Small intestine (tissue), 7 donors: ENCODE results near the gene SLC19A2. TPM values are rescaled to one million over a fixed set of nuclear protein-coding genes. Genes with fewer than 3 reads are reported as not detected.

Experiments used
- DNase-seq, 2 donors: peaks; one replicate each; pipeline versions ENCODE4 v3.0.0 to v3.0.0-alpha.2; 2013
- FAIRE-seq: peaks from 2 replicates; lab custom pipeline; 2012; peaks lifted over from hg19 to GRCh38; lab: Jason Lieb, UNC
- H3K27ac ChIP-seq, 3 donors: one replicate each; pipeline ENCODE4 v1.5.1; 2013; ENCODE audit warnings: low read length in 2 of 3, mild to moderate bottlenecking in 2 of 3, control low read depth in 1 of 3, inconsistent platforms in 1 of 3, low read depth in 1 of 3, moderate library complexity in 1 of 3
- H3K27me3 ChIP-seq, 3 donors: one replicate each; pipeline ENCODE4 v1.6.1; 2013; ENCODE audit warnings: low read length in 3 of 3, inconsistent platforms in 1 of 3; ENCODE audit not compliant: control insufficient read depth in 3 of 3, insufficient read depth in 3 of 3
- H3K36me3 ChIP-seq, 3 donors: one replicate each; pipeline ENCODE4 v1.6.1; 2013; ENCODE audit warnings: low read length in 3 of 3, inconsistent platforms in 1 of 3, low read depth in 1 of 3, mild to moderate bottlenecking in 1 of 3, moderate library complexity in 1 of 3; ENCODE audit not compliant: control insufficient read depth in 3 of 3, insufficient read depth in 2 of 3
- H3K4me1 ChIP-seq, 3 donors: one replicate each; pipeline ENCODE4 v1.6.1; 2013; ENCODE audit warnings: low read length in 2 of 3, inconsistent platforms in 1 of 3, low read depth in 1 of 3, mild to moderate bottlenecking in 1 of 3, moderate library complexity in 1 of 3; ENCODE audit not compliant: control insufficient read depth in 3 of 3, insufficient read depth in 2 of 3
- H3K4me3 ChIP-seq, 3 donors: one replicate each; pipeline ENCODE4 v1.5.1; 2013; ENCODE audit warnings: low read length in 3 of 3, control low read depth in 1 of 3, inconsistent platforms in 1 of 3, low read depth in 1 of 3, mild to moderate bottlenecking in 1 of 3, moderate library complexity in 1 of 3
- H3K9me3 ChIP-seq, 2 donors: one replicate each; pipeline ENCODE4 v1.6.1; 2013; ENCODE audit warnings: low read depth in 1 of 2, low read length in 1 of 2; ENCODE audit not compliant: control insufficient read depth in 2 of 2, insufficient read depth in 1 of 2
- WGBS, 3 donors: extraction: QIAGEN DNeasy Blood & Tissue Kit; methylation state at CpG; one replicate each; pipeline ENCODE4 v1.1.7; 2013; 5-methylcytosine and 5-hydroxymethylcytosine counted together
- polyA plus RNA-seq, 4 donors: library from polyadenylated mRNA; stranded (reverse) in 3 of 4; unstranded in 1 of 4; fragments of 200-250 nt in 3 of 4; fragments of 120-200 nt in 1 of 4; gene quantifications; one replicate each; pipeline versions ENCODE4 v1.2.1 to v1.2.3, GENCODE V29; 2013
- donor health status: healthy with polysubstance abuse.
- donor health status: control.
- donor health status: control.
- donor health status: Bipolar disorder and iron deficiency.
- donor health status: healthy.

Gene SLC19A2
- polyA plus RNA-seq, 4 donors = 1.9 to 14.8 (median 9.3) TPM

GRCh38 chr1:169475806-169476387 lies 9.8 kb downstream of the SLC19A2 start:
- H3K9me3 ChIP-seq = no peaks in the 10 kb centered on the region
- no peak overlapping the region for H3K27ac ChIP-seq
- H3K4me3 ChIP-seq = no peak overlapping the region
- no peaks in the 10 kb centered on the region for H3K27me3 ChIP-seq
- peaks cover 0 to 9% (median 5%) of the 10 kb centered on the region in 3 donors for H3K36me3 ChIP-seq
- DNase-seq = no peak
- 88 to 91% (median 88%) methylated on average over 3 of the region's 3 CpGs for WGBS, 3 donors
- H3K4me1 ChIP-seq = no peaks in the 10 kb centered on the region
- FAIRE-seq = no peak

- H3K36me3 ChIP-seq = peaks cover 0 to 9% (median 5%) of the 10 kb centered on the region in 3 donors
- no peaks in the 10 kb centered on the region for H3K4me1 ChIP-seq
- H3K27ac ChIP-seq = no peak overlapping the region
- 91 to 100% (median 100%) methylated on average over 1 of the region's 1 CpG for WGBS, 3 donors
- no peak for FAIRE-seq
- H3K9me3 ChIP-seq = no peaks in the 10 kb centered on the region
- H3K4me3 ChIP-seq = no peak overlapping the region
- DNase-seq = no peak
- no peaks in the 10 kb centered on the region for H3K27me3 ChIP-seq
Observed at GRCh38 chr1:169474302-169474995, 11.3 kb downstream of the SLC19A2 start.

GRCh38 chr1:169473347-169473746 lies 12.4 kb downstream of the SLC19A2 start:
- 80 to 82% (median 82%) methylated on average over 5 of the region's 5 CpGs for WGBS, 3 donors
- no peak for FAIRE-seq

GRCh38 chr1:169472738-169473137 lies 13.0 kb downstream of the SLC19A2 start:
- no peak overlapping the region for H3K27ac ChIP-seq
- H3K4me1 ChIP-seq = no peaks in the 10 kb centered on the region
- FAIRE-seq = no peak
- H3K27me3 ChIP-seq = no peaks in the 10 kb centered on the region
- no peak for DNase-seq
- no peak overlapping the region for H3K4me3 ChIP-seq
- H3K9me3 ChIP-seq = no peaks in the 10 kb centered on the region
- H3K36me3 ChIP-seq = peaks cover under 1 to 9% (median 5%) of the 10 kb centered on the region in 3 donors
- WGBS, 3 donors = 95 to 98% (median 96%) methylated on average over 3 of the region's 3 CpGs

More at GRCh38 chr1:169473347-169473746, 12.4 kb downstream of the SLC19A2 start:
- Histone ChIP-seq H3K36me3 (peaks cover 0 to 9% (median 5%) of the 10 kb centered on the region in 3 donors), H3K9me3 (no peaks in the 10 kb centered on the region), H3K27ac (no peak overlapping the region), H3K4me1 (no peaks in the 10 kb centered on the region), H3K4me3 (peak overlapping the region in 1 of 3 donors; percentile 15), H3K27me3 (no peaks in the 10 kb centered on the region)
- no peak for DNase-seq

GRCh38 chr1:169468982-169469381 lies 16.8 kb downstream of the SLC19A2 start:
- peaks cover 0 to 2% (median 2%) of the 10 kb centered on the region in 3 donors for H3K36me3 ChIP-seq
- H3K4me3 ChIP-seq = no peak overlapping the region
- no peak overlapping the region for H3K27ac ChIP-seq
- FAIRE-seq (no peak), DNase-seq (no peak)
- H3K27me3 ChIP-seq = no peaks in the 10 kb centered on the region
- H3K9me3 ChIP-seq = no peaks in the 10 kb centered on the region
- no peaks in the 10 kb centered on the region for H3K4me1 ChIP-seq

GRCh38 chr1:169466259-169467230 lies 19.2 kb downstream of the SLC19A2 start:
- Histone ChIP-seq H3K36me3 (peaks cover 0 to 2% (median 2%) of the 10 kb centered on the region in 3 donors), H3K4me3 (no peak overlapping the region), H3K27ac (no peak overlapping the region), H3K27me3 (no peaks in the 10 kb centered on the region), H3K9me3 (no peaks in the 10 kb centered on the region), H3K4me1 (no peaks in the 10 kb centered on the region)
- 79 to 84% (median 82%) methylated on average over 8 of the region's 8 CpGs for WGBS, 3 donors
- FAIRE-seq = no peak
- peak; percentile 42 to 47 for DNase-seq

- no peak overlapping the region for H3K4me3 ChIP-seq
- peaks cover 0 to 2% (median 2%) of the 10 kb centered on the region in 3 donors for H3K36me3 ChIP-seq
- H3K27me3 ChIP-seq = peaks cover 0 to 5% (median 2%) of the 10 kb centered on the region in 3 donors
- no peak overlapping the region for H3K27ac ChIP-seq
- DNase-seq = no peak
- no peaks in the 10 kb centered on the region for H3K9me3 ChIP-seq
- H3K4me1 ChIP-seq = peaks cover 0 to under 1% (median 0%) of the 10 kb centered on the region in 3 donors
- FAIRE-seq = no peak
Observed at GRCh38 chr1:169465281-169465680, 20.5 kb downstream of the SLC19A2 start.

- peaks cover 0 to 2% (median 0%) of the 10 kb centered on the region in 3 donors for H3K36me3 ChIP-seq
- H3K4me1 ChIP-seq = peaks cover 0 to 2% (median 0%) of the 10 kb centered on the region in 3 donors
- no peaks in the 10 kb centered on the region for H3K9me3 ChIP-seq
- FAIRE-seq (no peak), DNase-seq (no peak)
- H3K4me3 ChIP-seq = no peak overlapping the region
- WGBS, 3 donors = 95 to 97% (median 97%) methylated on average over 5 of the region's 5 CpGs
- peaks cover 0 to 9% (median 2%) of the 10 kb centered on the region in 3 donors for H3K27me3 ChIP-seq
- no peak overlapping the region for H3K27ac ChIP-seq
Observed at GRCh38 chr1:169462385-169462784, 23.4 kb downstream of the SLC19A2 start.
